ENCODE data around the gene AGPAT3. TPM values are rescaled to one million over a fixed set of nuclear protein-coding genes. Genes with fewer than 3 reads are reported as not detected.

Gene AGPAT3
- total RNA-seq, 4 donors from 2014 or later = 40.6 to 80.5 (median 65.3) TPM

GRCh38 chr21:43848771-43849170 lies 16.3 kb upstream of the AGPAT3 start:
- Histone ChIP-seq H3K36me3 (no peaks in the 10 kb centered on the region), H3K4me1 (no peaks in the 10 kb centered on the region), H3K4me3 (replicated peaks in 1 of 3) (no peak overlapping the region), H3K27me3 (no peaks in the 10 kb centered on the region), H3K27ac (no peak overlapping the region), H3K9me3 (no peaks in the 10 kb centered on the region)
- 92 to 93% methylated on average over 10 of the region's 10 CpGs for WGBS, 2 donors
- TF ChIP-seq CTCF (IDR thresholded peaks at IDR 0.05) (no peak), POLR2A (IDR thresholded peaks at IDR 0.05) (no peak)
- no peak for DNase-seq
- intact Hi-C loops (cut with DNase I) = no loop called here

- Histone ChIP-seq H3K4me3 (replicated peaks in 1 of 3) (no peak overlapping the region), H3K27me3 (no peaks in the 10 kb centered on the region), H3K9me3 (no peaks in the 10 kb centered on the region), H3K36me3 (no peaks in the 10 kb centered on the region), H3K4me1 (no peaks in the 10 kb centered on the region), H3K27ac (no peak overlapping the region)
- intact Hi-C loops (cut with DNase I) = no loop called here
- 76 to 84% methylated on average over 13 of the region's 13 CpGs for WGBS, 2 donors
- no peak for DNase-seq
- TF ChIP-seq CTCF (IDR thresholded peaks at IDR 0.05) = no peak
- TF ChIP-seq POLR2A (IDR thresholded peaks at IDR 0.05) = no peak
Measured at GRCh38 chr21:43849532-43850299, 15.3 kb upstream of the AGPAT3 start.

- H3K4me3 ChIP-seq (replicated peaks in 1 of 3) = no peak overlapping the region
- intact Hi-C loops (cut with DNase I) = no loop called here
- 83 to 88% methylated on average over 8 of the region's 8 CpGs for whole genome bisulfite sequencing, 2 donors
Measured at GRCh38 chr21:43850728-43851295, 14.2 kb upstream of the AGPAT3 start.

GRCh38 chr21:43851593-43851992 lies 13.4 kb upstream of the AGPAT3 start:
- H3K27me3 ChIP-seq = no peaks in the 10 kb centered on the region
- intact Hi-C loops (cut with DNase I) = no loop called here
- no peak overlapping the region for H3K4me3 ChIP-seq (replicated peaks in 1 of 3)
- TF ChIP-seq CTCF (IDR thresholded peaks at IDR 0.05) (no peak), POLR2A (IDR thresholded peaks at IDR 0.05) (no peak)
- H3K36me3 ChIP-seq = no peaks in the 10 kb centered on the region
- H3K27ac ChIP-seq = no peak overlapping the region
- no peaks in the 10 kb centered on the region for H3K4me1 ChIP-seq
- 78% methylated on average over 9 to 11 of the region's 12 CpGs for WGBS, 2 donors
- no peaks in the 10 kb centered on the region for H3K9me3 ChIP-seq
- DNase-seq = no peak

More at GRCh38 chr21:43850728-43851295, 14.2 kb upstream of the AGPAT3 start:
- H3K27me3 ChIP-seq = no peaks in the 10 kb centered on the region
- no peaks in the 10 kb centered on the region for H3K36me3 ChIP-seq
- no peaks in the 10 kb centered on the region for H3K4me1 ChIP-seq
- TF ChIP-seq CTCF (IDR thresholded peaks at IDR 0.05) = no peak
- no peak for DNase-seq
- no peak overlapping the region for H3K27ac ChIP-seq
- no peaks in the 10 kb centered on the region for H3K9me3 ChIP-seq
